Loucy (cell line): ENCODE measurements around the gene RASGRP1.

Experiments
- CTCF ChIP-seq: fragments of 200-600 bp; sonication (generic); conservative IDR thresholded peaks from 2 replicates; pipeline ENCODE4 v1.5.1; 2014; ENCODE audit warnings: mild to moderate bottlenecking, antibody characterized with exemption, low read length
- EZH2phosphoT487 ChIP-seq: fragments of 200-600 bp; IDR thresholded peaks from 2 replicates; pipeline ENCODE4 v1.6.1; 2018; ENCODE audit warnings: antibody characterized with exemption, mild to moderate bottlenecking, moderate library complexity, borderline replicate concordance

- TF ChIP-seq CTCF (no peak), EZH2phosphoT487 (no peak)
Observed at GRCh38 chr15:38441130-38441519, 123.5 kb downstream of the RASGRP1 start.
